Large intestine (tissue), 3 donors: Measurements from ENCODE around the gene ITGB1. TPM values are rescaled to one million over a fixed set of nuclear protein-coding genes. Genes with fewer than 3 reads are reported as not detected.
"Not testable (repeated sequence)": the region's sequence is repeated elsewhere in the genome, so short reads cannot be mapped to it uniquely, and the experiment has no call there.

Experiments
- DNase-seq, 2 donors: peaks; one replicate each; pipeline versions ENCODE4 v3.0.0 to v3.0.0-alpha.2; 2013
- H3K27ac ChIP-seq: one replicate; pipeline ENCODE4 v1.5.1; 2013; ENCODE audit warnings: low read length
- H3K27me3 ChIP-seq: 2 replicates; pipeline ENCODE4 v1.6.1; 2013; ENCODE audit warnings: low read length; ENCODE audit not compliant: control insufficient read depth, insufficient read depth
- H3K36me3 ChIP-seq: 2 replicates; pipeline ENCODE4 v1.6.1; 2013; ENCODE audit warnings: low read length; ENCODE audit not compliant: control insufficient read depth, insufficient read depth
- H3K4me1 ChIP-seq: one replicate; pipeline ENCODE4 v1.6.1; 2013; ENCODE audit warnings: low read length; ENCODE audit not compliant: control insufficient read depth, insufficient read depth
- H3K4me3 ChIP-seq: one replicate; pipeline ENCODE4 v1.5.1; 2013; ENCODE audit warnings: low read length
- H3K9me3 ChIP-seq: one replicate; pipeline ENCODE4 v1.6.1; 2013; ENCODE audit warnings: mild to moderate bottlenecking, low read depth, low read length, moderate library complexity; ENCODE audit not compliant: control insufficient read depth
- WGBS: methylation state at CpG from one replicate; pipeline ENCODE4 v1.1.5; 2013; ENCODE audit warnings: low lambda C conversion rate; ENCODE audit not compliant: insufficient coverage; 5-methylcytosine and 5-hydroxymethylcytosine counted together
- polyA plus RNA-seq: library from polyadenylated mRNA; unstranded; fragments of 120-200 nt; gene quantifications from one replicate; pipeline ENCODE4 v1.2.1, GENCODE V29; 2013

The ITGB1 gene
- polyA plus RNA-seq, 1 donor: 303 TPM

DNA sequence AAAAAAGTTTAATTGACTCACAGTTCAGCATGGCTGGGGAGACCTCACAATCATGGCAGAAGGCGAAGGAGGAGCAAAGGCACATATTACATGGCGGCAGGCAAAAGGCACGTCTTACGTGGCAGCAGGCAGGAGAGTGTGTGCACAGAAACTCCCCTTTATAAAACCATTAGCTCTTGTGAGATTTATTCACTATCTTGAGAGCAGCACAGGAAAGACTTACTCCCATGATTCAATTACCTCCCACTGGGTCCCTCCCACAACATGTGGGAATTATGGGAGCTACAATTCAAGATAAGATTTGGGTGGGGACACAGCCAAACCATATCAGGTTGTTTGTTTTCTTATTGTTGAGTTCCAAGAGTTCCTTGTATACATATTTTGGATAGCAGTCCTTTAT is 34.3 kb upstream of the ITGB1 start:
- H3K9me3 ChIP-seq, DNase-seq, H3K4me3 ChIP-seq, H3K27ac ChIP-seq, H3K4me1 ChIP-seq, H3K36me3 ChIP-seq, H3K27me3 ChIP-seq: not testable (repeated sequence)
- WGBS: no CpG with 5 or more reads among the region's 4 CpGs

DNA sequence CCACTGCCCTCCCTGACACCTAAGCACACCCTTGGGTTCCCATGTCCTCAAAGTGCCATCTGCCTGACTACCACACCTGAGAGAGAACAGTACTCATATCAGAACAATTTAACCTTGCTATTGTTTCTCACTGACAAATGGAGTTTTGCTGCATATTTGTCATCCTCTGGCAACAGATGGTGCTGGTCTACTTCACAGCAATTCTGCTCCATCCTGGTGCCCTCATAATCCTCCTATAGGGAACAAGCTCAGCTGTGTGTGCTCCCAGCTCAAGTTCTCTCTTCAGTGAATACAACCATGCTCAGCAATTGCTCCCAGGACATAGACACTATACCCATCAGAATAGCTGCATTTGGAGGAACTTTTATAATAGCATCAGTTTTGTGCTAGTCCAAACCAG is 32.8 kb upstream of the ITGB1 start:
- Histone ChIP-seq H3K36me3 (no peaks in the 10 kb centered on the region), H3K9me3 (no peaks in the 10 kb centered on the region), H3K27ac (no peak overlapping the region), H3K4me1 (peaks cover 3% of the 10 kb centered on the region), H3K27me3 (no peaks in the 10 kb centered on the region), H3K4me3 (no peak overlapping the region)
- no peak for DNase-seq

DNA sequence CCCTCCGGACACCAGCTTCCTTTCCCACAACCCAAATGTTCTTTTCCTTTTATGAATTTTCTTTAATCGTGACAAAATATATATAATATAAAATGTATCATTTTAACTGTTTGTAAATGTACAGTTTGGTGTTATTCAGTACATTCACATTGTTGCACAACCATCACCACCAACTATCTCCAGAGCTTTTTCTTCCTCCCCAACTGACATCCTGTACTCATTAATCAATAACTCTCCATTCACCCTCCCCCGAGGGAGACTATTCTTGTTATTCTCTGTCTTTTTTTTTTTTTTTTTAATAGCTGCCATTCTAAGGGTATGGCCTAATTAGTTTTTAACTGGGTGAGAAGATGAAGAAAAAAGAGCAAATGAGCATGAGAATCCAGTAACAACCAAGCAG is 30.6 kb upstream of the ITGB1 start:
- no peaks in the 10 kb centered on the region for H3K9me3 ChIP-seq
- no peaks in the 10 kb centered on the region for H3K36me3 ChIP-seq
- H3K4me1 ChIP-seq: peaks cover under 1% of the 10 kb centered on the region
- no peak for DNase-seq
- WGBS: 50% methylated on average over 2 of the region's 3 CpGs
- H3K27ac ChIP-seq: no peak overlapping the region
- H3K4me3 ChIP-seq: no peak overlapping the region
- no peaks in the 10 kb centered on the region for H3K27me3 ChIP-seq

DNA sequence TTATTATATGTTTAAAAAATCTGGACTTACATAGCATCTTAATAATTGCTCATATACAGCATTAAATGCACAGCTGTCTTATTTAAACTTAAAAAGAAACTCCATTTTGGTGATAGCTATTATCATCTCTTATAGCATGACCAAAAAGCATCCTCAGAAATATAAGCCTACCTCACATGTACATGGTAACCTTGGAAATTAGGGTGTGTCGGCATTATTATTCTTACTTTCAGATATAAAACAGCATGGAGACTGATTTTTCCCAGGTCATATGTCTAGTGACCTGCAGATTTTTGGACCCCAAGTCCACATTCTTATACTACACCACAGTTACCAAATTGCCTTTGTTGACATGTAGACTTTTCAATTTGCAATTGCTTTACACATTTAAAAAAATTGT is 29.1 kb upstream of the ITGB1 start:
- Histone ChIP-seq H3K27ac (no peak overlapping the region), H3K27me3 (no peaks in the 10 kb centered on the region), H3K4me1 (peaks cover 14% of the 10 kb centered on the region), H3K36me3 (no peaks in the 10 kb centered on the region), H3K9me3 (no peaks in the 10 kb centered on the region), H3K4me3 (no peak overlapping the region)
- no peak for DNase-seq
- WGBS: no CpG with 5 or more reads among the region's 1 CpG

DNA sequence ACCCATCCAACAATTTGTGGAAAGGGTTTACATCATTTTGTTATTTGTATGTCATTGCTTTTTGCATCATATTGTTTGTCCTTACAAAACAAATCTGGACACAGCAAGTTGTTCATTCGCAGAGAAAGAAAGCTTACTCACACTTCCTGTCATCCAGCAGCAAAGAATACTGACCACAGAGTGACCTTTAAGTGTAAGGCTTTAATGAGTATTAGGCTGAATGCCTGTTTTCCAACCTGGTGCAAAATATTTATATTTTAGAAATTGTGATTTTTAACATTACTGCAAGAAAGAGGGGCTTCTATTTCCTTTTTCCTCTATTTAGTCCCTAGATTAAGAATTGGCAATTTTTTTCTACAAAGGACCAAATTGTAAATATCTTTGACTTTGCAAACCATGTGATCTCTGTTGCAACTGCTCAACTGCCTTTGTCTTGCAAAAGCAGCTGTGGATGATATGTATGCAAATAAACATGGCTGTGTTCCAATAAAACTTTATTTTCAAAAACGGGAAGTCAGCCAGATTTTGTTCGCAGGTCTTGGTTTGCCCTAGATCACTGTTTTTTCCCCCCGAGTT is 27.8 kb upstream of the ITGB1 start:
- no peaks in the 10 kb centered on the region for H3K27me3 ChIP-seq
- H3K9me3 ChIP-seq: no peaks in the 10 kb centered on the region
- no peak for DNase-seq
- no peak overlapping the region for H3K27ac ChIP-seq
- no peak overlapping the region for H3K4me3 ChIP-seq
- no peaks in the 10 kb centered on the region for H3K36me3 ChIP-seq
- WGBS: 90% methylated on average over 2 of the region's 4 CpGs
- H3K4me1 ChIP-seq: peaks cover 25% of the 10 kb centered on the region

- H3K27ac ChIP-seq: no peak overlapping the region
- WGBS: 83% methylated on average over 1 of the region's 4 CpGs
- no peaks in the 10 kb centered on the region for H3K27me3 ChIP-seq
- H3K4me1 ChIP-seq: peaks cover 26% of the 10 kb centered on the region
- DNase-seq: no peak
- H3K36me3 ChIP-seq: no peaks in the 10 kb centered on the region
- no peaks in the 10 kb centered on the region for H3K9me3 ChIP-seq
- H3K4me3 ChIP-seq: no peak overlapping the region
Measured at GRCh38 chr10:32985341-32985764, 27.3 kb upstream of the ITGB1 start.

GRCh38 chr10:32984003-32984600 is 26.1 kb upstream of the ITGB1 start:
- H3K27me3 ChIP-seq: no peaks in the 10 kb centered on the region
- no peaks in the 10 kb centered on the region for H3K36me3 ChIP-seq
- no CpG with 5 or more reads among the region's 4 CpGs for WGBS
- H3K27ac ChIP-seq: no peak overlapping the region
- H3K9me3 ChIP-seq: no peaks in the 10 kb centered on the region
- no peak overlapping the region for H3K4me3 ChIP-seq
- no peak for DNase-seq
- H3K4me1 ChIP-seq: peaks cover 33% of the 10 kb centered on the region

- Histone ChIP-seq H3K27me3 (no peaks in the 10 kb centered on the region), H3K4me1 (peaks cover 33% of the 10 kb centered on the region), H3K4me3 (no peak overlapping the region), H3K36me3 (no peaks in the 10 kb centered on the region), H3K27ac (peak overlapping the region; percentile 98), H3K9me3 (no peaks in the 10 kb centered on the region)
- WGBS: 100% methylated on average over 1 of the region's 4 CpGs
- peak in 1 of 2 donors; percentile 37 for DNase-seq
Measured at GRCh38 chr10:32982911-32983909, 25.2 kb upstream of the ITGB1 start.

- no peak overlapping the region for H3K4me3 ChIP-seq
- H3K4me1 ChIP-seq: peaks cover 33% of the 10 kb centered on the region
- DNase-seq: no peak
- H3K36me3 ChIP-seq: no peaks in the 10 kb centered on the region
- H3K9me3 ChIP-seq: no peaks in the 10 kb centered on the region
- WGBS: no CpG with 5 or more reads among the region's 9 CpGs
- H3K27me3 ChIP-seq: no peaks in the 10 kb centered on the region
- peak overlapping the region; percentile 98 for H3K27ac ChIP-seq
Measured at GRCh38 chr10:32982293-32982709, 24.3 kb upstream of the ITGB1 start.

DNA sequence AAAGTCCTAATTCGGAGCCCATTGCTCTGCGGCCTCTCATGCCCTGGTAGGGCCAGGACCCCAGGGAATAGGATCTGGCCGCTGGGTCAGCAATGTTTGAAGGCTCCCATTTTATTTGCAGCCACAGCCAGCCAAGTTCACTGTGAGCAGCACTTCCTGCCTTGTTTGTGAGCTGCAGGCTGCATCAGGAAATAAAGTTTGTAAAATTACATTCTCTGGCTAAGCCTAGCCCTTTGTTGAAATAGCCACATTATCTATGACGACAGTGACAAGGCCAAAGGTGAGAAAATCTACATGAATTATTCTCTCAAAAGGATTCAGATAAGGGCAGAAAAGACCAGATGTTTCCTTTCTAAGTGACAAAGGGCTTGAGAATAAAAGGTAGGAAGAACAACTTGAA is 23.7 kb upstream of the ITGB1 start:
- H3K9me3 ChIP-seq: no peaks in the 10 kb centered on the region
- H3K36me3 ChIP-seq: no peaks in the 10 kb centered on the region
- peaks cover 33% of the 10 kb centered on the region for H3K4me1 ChIP-seq
- no peaks in the 10 kb centered on the region for H3K27me3 ChIP-seq
- no CpG with 5 or more reads among the region's 4 CpGs for WGBS
- peak overlapping the region; percentile 98 for H3K27ac ChIP-seq
- DNase-seq: peak; percentile 84 to 95
- H3K4me3 ChIP-seq: no peak overlapping the region
